Thoracic aorta (tissue), 2 donors: Measurements from ENCODE around the gene PBLD. TPM values are rescaled to one million over a fixed set of nuclear protein-coding genes. Genes with fewer than 3 reads are reported as not detected.

ENCODE experiments used
- ATAC-seq: fragments of 150-250 bp; one replicate; pipeline ENCODE4 v1.8.0; 2017; ENCODE audit warnings: low read depth; ENCODE audit not compliant: insufficient number of reproducible peaks, low FRiP score
- DNase-seq: peaks from one replicate; pipeline ENCODE4 v3.0.0-alpha.2; 2020; ENCODE audit warnings: low spot score
- H3K27ac ChIP-seq, 2 donors: fragments of 200-600 bp; sonication (generic); 1 replicate in 1 of 2; 2 replicates in 1 of 2; pipeline ENCODE4 v1.5.1; 2016; ENCODE audit warnings: mild to moderate bottlenecking in 2 of 2, moderate library complexity in 2 of 2
- H3K27me3 ChIP-seq: fragments of 200-600 bp; sonication (generic); replicated peaks from 2 replicates; pipeline ENCODE4 v1.6.0; 2016; ENCODE audit warnings: mild to moderate bottlenecking; ENCODE audit not compliant: insufficient read depth
- H3K36me3 ChIP-seq: fragments of 200-600 bp; sonication (generic); one replicate; pipeline ENCODE4 v1.5.1; 2016
- H3K4me1 ChIP-seq, 2 donors: fragments of 200-600 bp; sonication (generic); 1 replicate in 1 of 2; 2 replicates in 1 of 2; pipeline versions ENCODE4 v1.5.1 to v1.6.0; 2016; ENCODE audit warnings: low read depth in 2 of 2, mild to moderate bottlenecking in 1 of 2; ENCODE audit not compliant: control insufficient read depth in 1 of 2
- H3K4me3 ChIP-seq: fragments of 200-600 bp; sonication (generic); 2 replicates; pipeline ENCODE4 v1.5.1; 2016; ENCODE audit warnings: mild to moderate bottlenecking
- H3K9me3 ChIP-seq: fragments of 200-600 bp; sonication (generic); 2 replicates; pipeline ENCODE4 v1.5.1; 2016
- total RNA-seq, 2 donors: library from RNA; depleted of rRNA; stranded (reverse); fragments of >200 nt; gene quantifications; one replicate each; pipeline versions ENCODE4 v1.1.0 to v1.2.3, GENCODE V29; 2016
- TF ChIP-seq, protein P1 (sequence below): fragments of 200-600 bp; sonication (generic); IDR thresholded peaks from one replicate; pipeline ENCODE4 v1.5.1; 2019; ENCODE audit warnings: antibody characterized with exemption

PBLD gene
- total RNA-seq, 2 donors from 2014 or later: 8.0 to 9.5 TPM

DNA sequence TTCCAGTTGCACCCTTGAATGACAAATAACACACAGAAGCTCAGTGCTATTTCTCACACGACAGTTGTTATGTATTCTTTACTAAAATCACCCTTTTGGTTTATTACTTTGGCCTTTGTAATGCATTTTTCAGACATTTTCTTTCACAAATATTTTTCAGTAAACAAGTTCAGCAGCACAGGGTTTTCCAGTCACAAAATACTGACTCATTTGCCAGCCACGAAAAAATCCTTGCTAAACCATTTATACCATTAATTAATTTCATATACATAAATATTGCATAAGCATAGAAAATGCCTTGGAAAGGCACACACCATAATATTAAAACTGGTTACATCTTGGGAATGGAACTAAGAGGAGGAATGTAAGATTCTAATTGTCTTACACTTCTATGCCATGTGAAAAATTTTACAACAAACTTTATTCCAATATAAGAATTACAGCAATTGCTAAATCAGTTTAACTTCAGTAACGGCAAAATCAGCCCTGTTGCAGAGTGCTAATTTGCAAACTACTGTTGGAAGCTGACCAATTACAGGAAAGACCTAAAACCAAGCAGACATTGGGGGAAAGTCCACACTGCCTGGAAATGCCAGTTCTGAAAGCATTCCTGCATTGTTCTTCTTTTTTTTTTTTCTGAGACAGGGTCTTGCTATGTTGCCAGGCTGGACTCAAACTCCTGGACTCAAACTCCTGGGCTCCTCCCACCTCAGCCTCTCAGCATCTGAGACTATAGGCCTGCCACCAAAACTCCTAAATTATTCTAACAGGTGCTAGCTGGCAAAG lies 31.6 kb upstream of the PBLD start:
- no peaks in the 10 kb centered on the region for H3K27me3 ChIP-seq
- no peaks in the 10 kb centered on the region for H3K4me1 ChIP-seq
- DNase-seq (no peak), ATAC-seq (no peak)
- H3K36me3 ChIP-seq: peaks cover 17% of the 10 kb centered on the region
- TF ChIP-seq, protein P1, sequence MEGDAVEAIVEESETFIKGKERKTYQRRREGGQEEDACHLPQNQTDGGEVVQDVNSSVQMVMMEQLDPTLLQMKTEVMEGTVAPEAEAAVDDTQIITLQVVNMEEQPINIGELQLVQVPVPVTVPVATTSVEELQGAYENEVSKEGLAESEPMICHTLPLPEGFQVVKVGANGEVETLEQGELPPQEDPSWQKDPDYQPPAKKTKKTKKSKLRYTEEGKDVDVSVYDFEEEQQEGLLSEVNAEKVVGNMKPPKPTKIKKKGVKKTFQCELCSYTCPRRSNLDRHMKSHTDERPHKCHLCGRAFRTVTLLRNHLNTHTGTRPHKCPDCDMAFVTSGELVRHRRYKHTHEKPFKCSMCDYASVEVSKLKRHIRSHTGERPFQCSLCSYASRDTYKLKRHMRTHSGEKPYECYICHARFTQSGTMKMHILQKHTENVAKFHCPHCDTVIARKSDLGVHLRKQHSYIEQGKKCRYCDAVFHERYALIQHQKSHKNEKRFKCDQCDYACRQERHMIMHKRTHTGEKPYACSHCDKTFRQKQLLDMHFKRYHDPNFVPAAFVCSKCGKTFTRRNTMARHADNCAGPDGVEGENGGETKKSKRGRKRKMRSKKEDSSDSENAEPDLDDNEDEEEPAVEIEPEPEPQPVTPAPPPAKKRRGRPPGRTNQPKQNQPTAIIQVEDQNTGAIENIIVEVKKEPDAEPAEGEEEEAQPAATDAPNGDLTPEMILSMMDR: no peak
- H3K4me3 ChIP-seq: no peak overlapping the region
- no peak overlapping the region for H3K27ac ChIP-seq
- H3K9me3 ChIP-seq: no peaks in the 10 kb centered on the region

DNA sequence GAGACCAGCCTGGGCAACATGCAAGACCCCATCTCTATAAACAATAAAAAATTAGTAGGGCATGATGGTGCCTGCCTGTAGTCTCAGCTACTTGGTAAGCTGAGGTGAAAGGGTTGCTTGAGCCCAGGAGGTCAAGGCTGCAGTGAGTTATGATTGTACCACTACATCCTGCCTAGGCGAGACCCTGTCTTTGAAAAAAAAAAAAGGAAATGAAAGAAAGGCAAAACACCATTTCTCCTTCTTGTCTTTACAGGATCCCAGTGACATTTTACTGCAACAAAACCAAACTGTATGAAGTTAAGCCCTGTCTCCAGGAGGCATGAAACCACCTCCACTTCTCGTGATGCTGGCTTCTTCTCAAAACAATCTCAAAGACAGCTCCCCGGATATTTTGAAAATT lies 29.9 kb upstream of the PBLD start:
- peaks cover 17% of the 10 kb centered on the region for H3K36me3 ChIP-seq
- ATAC-seq (no peak), DNase-seq (no peak)
- H3K9me3 ChIP-seq: no peaks in the 10 kb centered on the region
- no peak overlapping the region for H3K27ac ChIP-seq
- no peak overlapping the region for H3K4me3 ChIP-seq
- no peaks in the 10 kb centered on the region for H3K27me3 ChIP-seq
- TF ChIP-seq, protein P1: no peak
- H3K4me1 ChIP-seq: no peaks in the 10 kb centered on the region

DNA sequence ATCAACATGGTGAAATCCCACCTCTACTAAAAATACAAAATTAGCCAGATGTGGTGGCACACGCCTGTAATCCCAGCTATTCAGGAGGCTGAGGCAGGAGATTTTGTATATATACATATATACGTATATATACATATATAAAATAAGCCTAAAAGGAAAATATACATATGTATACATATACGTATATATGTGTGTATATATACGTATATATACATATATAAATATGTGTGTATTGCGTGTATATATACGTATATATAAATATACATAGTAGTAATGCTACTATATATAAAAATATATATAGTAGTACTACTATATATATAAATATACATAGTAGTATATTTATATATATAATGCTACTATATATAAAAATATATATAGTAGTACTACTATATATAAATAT lies 26.5 kb upstream of the PBLD start:
- H3K27ac ChIP-seq: no peak overlapping the region
- no peak for DNase-seq
- ATAC-seq: no peak
- no peaks in the 10 kb centered on the region for H3K9me3 ChIP-seq
- peaks cover 31% of the 10 kb centered on the region for H3K36me3 ChIP-seq
- no peaks in the 10 kb centered on the region for H3K27me3 ChIP-seq
- no peaks in the 10 kb centered on the region for H3K4me1 ChIP-seq
- H3K4me3 ChIP-seq: no peak overlapping the region
- TF ChIP-seq, protein P1: no peak

DNA sequence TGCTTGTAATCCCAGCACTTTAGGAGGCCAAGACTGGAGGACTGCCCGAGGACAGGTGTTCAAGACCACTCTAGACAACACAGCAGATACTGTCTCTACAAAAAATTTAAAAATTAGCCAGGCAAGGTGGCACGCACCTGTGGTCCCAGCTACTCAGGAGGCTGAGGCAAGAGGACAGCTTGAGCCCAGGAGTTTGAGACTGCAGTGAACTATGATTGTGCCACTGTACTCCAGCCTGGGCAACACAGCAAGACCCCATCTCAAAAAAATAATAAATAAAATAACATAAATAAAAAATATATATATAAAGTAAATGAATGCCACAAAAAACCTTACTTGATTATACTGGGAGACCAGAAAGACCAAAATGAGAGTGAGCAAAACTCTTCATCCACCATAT lies 20.8 kb upstream of the PBLD start:
- Histone ChIP-seq H3K9me3 (no peaks in the 10 kb centered on the region), H3K27ac (no peak overlapping the region), H3K27me3 (no peaks in the 10 kb centered on the region), H3K4me3 (no peak overlapping the region), H3K4me1 (no peaks in the 10 kb centered on the region), H3K36me3 (peaks cover 31% of the 10 kb centered on the region)
- DNase-seq (no peak), ATAC-seq (no peak)
- TF ChIP-seq, protein P1: no peak

DNA sequence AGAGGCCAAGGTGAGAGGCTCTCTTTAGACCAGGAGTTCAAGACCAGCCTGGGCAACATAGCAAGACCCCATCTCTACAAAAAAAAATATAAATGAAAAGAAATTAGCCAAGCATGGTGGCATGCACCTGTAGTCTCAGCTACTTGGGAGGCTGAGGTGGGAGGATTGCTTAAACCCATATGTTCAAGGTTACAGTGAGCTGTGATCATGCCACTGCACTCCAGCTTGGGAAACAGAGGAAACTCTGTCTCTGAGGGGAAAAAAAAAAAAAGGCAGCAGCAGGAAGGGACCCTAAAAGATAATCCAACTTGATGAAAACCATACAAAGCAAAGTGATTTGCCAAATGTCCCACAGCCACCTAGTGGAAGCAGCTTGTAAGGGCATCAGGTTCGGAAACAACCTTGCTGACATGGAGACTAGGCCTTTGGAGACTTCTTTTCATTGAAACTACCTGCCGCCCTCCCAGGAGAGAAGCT lies 15.6 kb upstream of the PBLD start:
- no peaks in the 10 kb centered on the region for H3K9me3 ChIP-seq
- ATAC-seq (no peak), DNase-seq (no peak)
- no peak overlapping the region for H3K4me3 ChIP-seq
- peaks cover 30% of the 10 kb centered on the region for H3K36me3 ChIP-seq
- no peak overlapping the region for H3K27ac ChIP-seq
- TF ChIP-seq, protein P1: peak; percentile 65
- H3K27me3 ChIP-seq: no peaks in the 10 kb centered on the region
- H3K4me1 ChIP-seq: no peaks in the 10 kb centered on the region
